HK-2 (cell line): ENCODE data around the gene PCLO.
"Not testable (repeated sequence)": the region's sequence is repeated elsewhere in the genome, so short reads cannot be mapped to it uniquely, and the experiment has no call there.

Experiments
- DNase-seq: peaks from one replicate; pipeline ENCODE4 v3.0.0-alpha.2; 2018; ENCODE audit not compliant: unreplicated experiment

Gene PCLO

GRCh38 chr7:82964150-82964882 lies 198.4 kb downstream of the PCLO start:
- no peak for DNase-seq

- no peak for DNase-seq
Measured at GRCh38 chr7:82961240-82961639, 201.4 kb downstream of the PCLO start.

GRCh38 chr7:82959528-82959927 lies 203.2 kb downstream of the PCLO start:
- no peak for DNase-seq

GRCh38 chr7:82957521-82957920 lies 205.2 kb downstream of the PCLO start:
- DNase-seq: no peak

GRCh38 chr7:82953324-82954027 lies 209.2 kb downstream of the PCLO start:
- DNase-seq: no peak

GRCh38 chr7:82950436-82950835 lies 212.2 kb downstream of the PCLO start:
- no peak for DNase-seq

- DNase-seq: no peak
Measured at GRCh38 chr7:82945480-82945879, 217.2 kb downstream of the PCLO start.

- DNase-seq: no peak
Measured at GRCh38 chr7:82945056-82945455, 217.6 kb downstream of the PCLO start.

GRCh38 chr7:82932516-82932915 lies 230.2 kb downstream of the PCLO start:
- DNase-seq: no peak

GRCh38 chr7:82926477-82926876 lies 236.2 kb downstream of the PCLO start:
- DNase-seq: no peak

GRCh38 chr7:82925331-82925730 lies 237.4 kb downstream of the PCLO start:
- DNase-seq: no peak

- DNase-seq: no peak
Measured at GRCh38 chr7:82906502-82906901, 256.2 kb downstream of the PCLO start.

GRCh38 chr7:82904871-82905270 lies 257.8 kb downstream of the PCLO start:
- no peak for DNase-seq

GRCh38 chr7:82901098-82901497 lies 261.6 kb downstream of the PCLO start:
- DNase-seq: not testable (repeated sequence)

- DNase-seq: no peak
Measured at GRCh38 chr7:82897500-82897899, 265.2 kb downstream of the PCLO start.

- DNase-seq: not testable (repeated sequence)
Measured at GRCh38 chr7:82894341-82894740, 268.3 kb downstream of the PCLO start.

GRCh38 chr7:82886324-82886723 lies 276.4 kb downstream of the PCLO start:
- DNase-seq: no peak

GRCh38 chr7:82865856-82866255 lies 296.8 kb downstream of the PCLO start:
- no peak for DNase-seq

- peak; percentile 6 for DNase-seq
Measured at GRCh38 chr7:82859106-82859850, 303.4 kb downstream of the PCLO start.

- DNase-seq: no peak
Measured at GRCh38 chr7:82851121-82851520, 311.6 kb downstream of the PCLO start.

GRCh38 chr7:82841828-82842227 lies 320.9 kb downstream of the PCLO start:
- DNase-seq: no peak

GRCh38 chr7:82840061-82840460 lies 322.6 kb downstream of the PCLO start:
- DNase-seq: no peak

GRCh38 chr7:82839555-82839954 lies 323.1 kb downstream of the PCLO start:
- DNase-seq: no peak
